Effector memory CD4-positive, alpha-beta T cell (primary cell): Measurements from ENCODE around the gene FRMPD4.
"Not testable (repeated sequence)": the region's sequence is repeated elsewhere in the genome, so short reads cannot be mapped to it uniquely, and the experiment has no call there.

ENCODE experiments used
- DNase-seq, 3 donors: peaks; one replicate each; pipeline ENCODE4 v3.0.0-alpha.2; 2020
- H3K27ac ChIP-seq: 2 replicates; pipeline ENCODE4 v1.7.0; 2013; ENCODE audit warnings: mild to moderate bottlenecking, low read length, moderate library complexity; ENCODE audit not compliant: insufficient read depth, poor library complexity, severe bottlenecking
- H3K27me3 ChIP-seq: replicated peaks from 2 replicates; pipeline ENCODE4 v1.7.0; 2013; ENCODE audit warnings: mild to moderate bottlenecking, low read length; ENCODE audit not compliant: insufficient read depth, control insufficient read depth, poor library complexity, severe bottlenecking
- H3K36me3 ChIP-seq: 2 replicates; pipeline ENCODE4 v1.7.0; 2013; ENCODE audit warnings: mild to moderate bottlenecking, low read length, moderate library complexity; ENCODE audit not compliant: control insufficient read depth, insufficient read depth
- H3K4me1 ChIP-seq: 2 replicates; pipeline ENCODE4 v1.7.0; 2013; ENCODE audit warnings: low read length, mild to moderate bottlenecking; ENCODE audit not compliant: control insufficient read depth, insufficient read depth, poor library complexity, severe bottlenecking
- H3K4me3 ChIP-seq: 2 replicates; pipeline ENCODE4 v1.7.0; 2013; ENCODE audit warnings: low read length, low read depth, mild to moderate bottlenecking; ENCODE audit not compliant: insufficient read depth, poor library complexity, severe bottlenecking
- H3K9me3 ChIP-seq: 2 replicates; pipeline ENCODE4 v1.7.0; 2013; ENCODE audit warnings: mild to moderate bottlenecking, low read length, moderate library complexity; ENCODE audit not compliant: control insufficient read depth

The FRMPD4 gene

GRCh38 chrX:12526306-12526705 lies 388.0 kb downstream of the FRMPD4 start:
- no peak for DNase-seq

GRCh38 chrX:12538096-12538495 lies 399.8 kb downstream of the FRMPD4 start:
- not testable (repeated sequence) for H3K9me3 ChIP-seq, H3K4me3 ChIP-seq

More at GRCh38 chrX:12526306-12526705, 388.0 kb downstream of the FRMPD4 start:
- H3K9me3 ChIP-seq: no peaks in the 10 kb centered on the region
- no peaks in the 10 kb centered on the region for H3K36me3 ChIP-seq
- H3K4me1 ChIP-seq: no peaks in the 10 kb centered on the region
- no peak overlapping the region for H3K27ac ChIP-seq
- no peaks in the 10 kb centered on the region for H3K27me3 ChIP-seq
- no peak overlapping the region for H3K4me3 ChIP-seq

GRCh38 chrX:12542251-12542650 lies 404.0 kb downstream of the FRMPD4 start:
- H3K9me3 ChIP-seq, H3K27ac ChIP-seq, H3K4me1 ChIP-seq, H3K36me3 ChIP-seq, DNase-seq, H3K27me3 ChIP-seq, H3K4me3 ChIP-seq: not testable (repeated sequence)

More at GRCh38 chrX:12538096-12538495, 399.8 kb downstream of the FRMPD4 start:
- not testable (repeated sequence) for DNase-seq, H3K27me3 ChIP-seq, H3K36me3 ChIP-seq, H3K27ac ChIP-seq, H3K4me1 ChIP-seq

GRCh38 chrX:12548341-12548740 lies 410.1 kb downstream of the FRMPD4 start:
- Histone ChIP-seq H3K9me3 (no peaks in the 10 kb centered on the region), H3K4me1 (no peaks in the 10 kb centered on the region), H3K27ac (no peak overlapping the region), H3K4me3 (no peak overlapping the region), H3K27me3 (no peaks in the 10 kb centered on the region), H3K36me3 (no peaks in the 10 kb centered on the region)
- DNase-seq: no peak

GRCh38 chrX:12548746-12549145 lies 410.5 kb downstream of the FRMPD4 start:
- H3K27ac ChIP-seq: no peak overlapping the region
- H3K36me3 ChIP-seq: no peaks in the 10 kb centered on the region
- no peak overlapping the region for H3K4me3 ChIP-seq
- no peaks in the 10 kb centered on the region for H3K27me3 ChIP-seq
- DNase-seq: no peak
- H3K9me3 ChIP-seq: no peaks in the 10 kb centered on the region
- H3K4me1 ChIP-seq: no peaks in the 10 kb centered on the region

- Histone ChIP-seq H3K4me3 (no peak overlapping the region), H3K27ac (no peak overlapping the region), H3K9me3 (no peaks in the 10 kb centered on the region), H3K27me3 (no peaks in the 10 kb centered on the region), H3K4me1 (no peaks in the 10 kb centered on the region), H3K36me3 (no peaks in the 10 kb centered on the region)
- no peak for DNase-seq
These were observed 415.9 kb downstream of the FRMPD4 start for GRCh38 chrX:12554206-12554605.

GRCh38 chrX:12563121-12563520 lies 424.8 kb downstream of the FRMPD4 start:
- no peak for DNase-seq
- Histone ChIP-seq H3K9me3 (no peaks in the 10 kb centered on the region), H3K36me3 (no peaks in the 10 kb centered on the region), H3K4me3 (no peak overlapping the region), H3K4me1 (no peaks in the 10 kb centered on the region), H3K27me3 (no peaks in the 10 kb centered on the region), H3K27ac (no peak overlapping the region)

GRCh38 chrX:12564221-12564620 lies 425.9 kb downstream of the FRMPD4 start:
- DNase-seq: no peak
- Histone ChIP-seq H3K36me3 (no peaks in the 10 kb centered on the region), H3K27me3 (no peaks in the 10 kb centered on the region), H3K4me3 (no peak overlapping the region), H3K27ac (no peak overlapping the region), H3K9me3 (no peaks in the 10 kb centered on the region), H3K4me1 (no peaks in the 10 kb centered on the region)

- DNase-seq: no peak
- Histone ChIP-seq H3K27me3 (no peaks in the 10 kb centered on the region), H3K9me3 (no peaks in the 10 kb centered on the region), H3K36me3 (no peaks in the 10 kb centered on the region), H3K4me1 (no peaks in the 10 kb centered on the region), H3K4me3 (no peak overlapping the region), H3K27ac (no peak overlapping the region)
These were observed 429.6 kb downstream of the FRMPD4 start for GRCh38 chrX:12567857-12568256.

GRCh38 chrX:12570859-12571501 lies 432.7 kb downstream of the FRMPD4 start:
- Histone ChIP-seq H3K4me1 (no peaks in the 10 kb centered on the region), H3K9me3 (no peaks in the 10 kb centered on the region), H3K27me3 (no peaks in the 10 kb centered on the region), H3K27ac (no peak overlapping the region), H3K4me3 (no peak overlapping the region), H3K36me3 (no peaks in the 10 kb centered on the region)
- DNase-seq: no peak
